Fibroblast of skin of abdomen (primary cell): Measurements from ENCODE around the gene GPC6.
A peak's percentile ranks its signal among the peaks of the same experiment; 100 is the strongest.

Experiments used
- DNase-seq: peaks from one replicate; pipeline ENCODE4 v3.0.0-alpha.2; 2013

GPC6 gene

GRCh38 chr13:93270769-93271742 lies 44.4 kb downstream of the GPC6 start:
- DNase-seq, result no peak

- DNase-seq, result no peak
These were observed 53.4 kb downstream of the GPC6 start for GRCh38 chr13:93279982-93280381.

GRCh38 chr13:93280688-93281087 lies 54.1 kb downstream of the GPC6 start:
- no peak for DNase-seq

- DNase-seq, result no peak
These were observed 56.6 kb downstream of the GPC6 start for GRCh38 chr13:93283255-93283654.

GRCh38 chr13:93284064-93284463 lies 57.5 kb downstream of the GPC6 start:
- DNase-seq, result no peak

GRCh38 chr13:93286047-93286446 lies 59.4 kb downstream of the GPC6 start:
- no peak for DNase-seq

GRCh38 chr13:93289053-93289452 lies 62.4 kb downstream of the GPC6 start:
- no peak for DNase-seq

GRCh38 chr13:93289842-93290241 lies 63.2 kb downstream of the GPC6 start:
- DNase-seq, result no peak

GRCh38 chr13:93290503-93290902 lies 63.9 kb downstream of the GPC6 start:
- DNase-seq, result peak; percentile 23

- DNase-seq, result no peak
These were observed 65.8 kb downstream of the GPC6 start for GRCh38 chr13:93292366-93292765.

GRCh38 chr13:93293710-93294109 lies 67.1 kb downstream of the GPC6 start:
- DNase-seq, result no peak

- DNase-seq, result no peak
These were observed 70.0 kb downstream of the GPC6 start for GRCh38 chr13:93296584-93296983.

GRCh38 chr13:93298713-93299112 lies 72.1 kb downstream of the GPC6 start:
- DNase-seq, result peak; percentile 79

GRCh38 chr13:93304134-93304533 lies 77.5 kb downstream of the GPC6 start:
- no peak for DNase-seq

- DNase-seq, result no peak
These were observed 78.4 kb downstream of the GPC6 start for GRCh38 chr13:93304868-93305613.

- peak; percentile 55 for DNase-seq
These were observed 79.3 kb downstream of the GPC6 start for GRCh38 chr13:93305886-93306285.

GRCh38 chr13:93307136-93307535 lies 80.5 kb downstream of the GPC6 start:
- DNase-seq, result peak; percentile 73

- peak; percentile 37 for DNase-seq
These were observed 81.0 kb downstream of the GPC6 start for GRCh38 chr13:93307651-93308050.

- DNase-seq, result peak; percentile 67
These were observed 83.4 kb downstream of the GPC6 start for GRCh38 chr13:93309886-93310523.

GRCh38 chr13:93316841-93317240 lies 90.2 kb downstream of the GPC6 start:
- DNase-seq, result no peak

GRCh38 chr13:93318534-93319254 lies 92.1 kb downstream of the GPC6 start:
- no peak for DNase-seq

- peak; percentile 65 for DNase-seq
These were observed 94.3 kb downstream of the GPC6 start for GRCh38 chr13:93320942-93321341.
